Cardiac muscle cell (in vitro differentiated cells and primary cell): ENCODE data around the gene UGGT2. TPM values are rescaled to one million over a fixed set of nuclear protein-coding genes. Genes with fewer than 3 reads are reported as not detected.

Experiments used
- DNase-seq, 2 donors: peaks; one replicate each; pipeline versions ENCODE4 v3.0.0 to v3.0.0-alpha.2; 2010 to 2017; ENCODE audit warnings: low read depth in 1 of 2, low spot score in 1 of 2
- H3K27ac ChIP-seq: fragments of 200-600 bp; sonication (generic); 2 replicates; pipeline ENCODE4 v1.5.1; 2016
- H3K27me3 ChIP-seq: fragments of 200-600 bp; sonication (generic); 2 replicates; pipeline ENCODE4 v1.6.0; 2016; ENCODE audit warnings: control low read depth
- H3K36me3 ChIP-seq: fragments of 200-600 bp; sonication (generic); 2 replicates; pipeline ENCODE4 v1.5.1; 2016; ENCODE audit warnings: control low read depth
- H3K4me1 ChIP-seq: fragments of 200-600 bp; sonication (generic); 2 replicates; pipeline ENCODE4 v1.8.1; 2017; ENCODE audit warnings: low read depth, mild to moderate bottlenecking, mixed run types
- H3K4me3 ChIP-seq: fragments of 200-600 bp; sonication (generic); 2 replicates; pipeline ENCODE4 v1.5.1; 2016; ENCODE audit warnings: mild to moderate bottlenecking
- H3K9me3 ChIP-seq: fragments of 200-600 bp; sonication (generic); 2 replicates; pipeline ENCODE4 v1.5.1; 2017; ENCODE audit warnings: low read depth, mild to moderate bottlenecking, control low read depth
- CTCF ChIP-seq: IDR thresholded peaks from 2 replicates; pipeline ENCODE4 v1.5.1; 2012; ENCODE audit warnings: low read depth, mild to moderate bottlenecking, low read length
- polyA plus RNA-seq: library from polyadenylated mRNA; unstranded; fragments of >200 nt; fragmentation: Nextera tagmentation; extraction: Ambion mirVana; gene quantifications from 2 replicates; pipeline ENCODE4 v1.2.1, GENCODE V29; 2016
- total RNA-seq: library from RNA; depleted of rRNA; stranded (reverse); fragments of >200 nt; gene quantifications from 2 replicates; pipeline ENCODE4 v1.2.3, GENCODE V29; 2016

UGGT2 gene
- total and polyA plus RNA-seq, 2 experiments from 2014 or later = 23.3 to 43.6 TPM

- TF ChIP-seq CTCF = no peak
- no peaks in the 10 kb centered on the region for H3K36me3 ChIP-seq
- no peak overlapping the region for H3K27ac ChIP-seq
- DNase-seq = no peak
- no peaks in the 10 kb centered on the region for H3K27me3 ChIP-seq
- no peak overlapping the region for H3K4me3 ChIP-seq
- no peaks in the 10 kb centered on the region for H3K4me1 ChIP-seq
- H3K9me3 ChIP-seq = no peaks in the 10 kb centered on the region
Observed at GRCh38 chr13:96044238-96044637, 9.0 kb downstream of the UGGT2 start.

GRCh38 chr13:96041326-96042110 is 11.7 kb downstream of the UGGT2 start:
- DNase-seq = no peak
- Histone ChIP-seq H3K36me3 (no peaks in the 10 kb centered on the region), H3K27me3 (no peaks in the 10 kb centered on the region), H3K4me1 (no peaks in the 10 kb centered on the region), H3K9me3 (no peaks in the 10 kb centered on the region), H3K27ac (no peak overlapping the region), H3K4me3 (no peak overlapping the region)
- TF ChIP-seq CTCF = no peak

GRCh38 chr13:96036515-96036914 is 16.7 kb downstream of the UGGT2 start:
- no peak for DNase-seq
- H3K9me3 ChIP-seq = no peaks in the 10 kb centered on the region
- H3K4me3 ChIP-seq = no peak overlapping the region
- no peaks in the 10 kb centered on the region for H3K27me3 ChIP-seq
- no peak overlapping the region for H3K27ac ChIP-seq
- H3K4me1 ChIP-seq = no peaks in the 10 kb centered on the region
- no peak for TF ChIP-seq CTCF
- H3K36me3 ChIP-seq = no peaks in the 10 kb centered on the region

- H3K27ac ChIP-seq = no peak overlapping the region
- H3K27me3 ChIP-seq = no peaks in the 10 kb centered on the region
- H3K4me3 ChIP-seq = no peak overlapping the region
- no peaks in the 10 kb centered on the region for H3K4me1 ChIP-seq
- no peak for TF ChIP-seq CTCF
- DNase-seq = no peak
- no peaks in the 10 kb centered on the region for H3K9me3 ChIP-seq
- H3K36me3 ChIP-seq = no peaks in the 10 kb centered on the region
Observed at GRCh38 chr13:96034662-96035061, 18.5 kb downstream of the UGGT2 start.

- H3K4me3 ChIP-seq = no peak overlapping the region
- no peaks in the 10 kb centered on the region for H3K9me3 ChIP-seq
- H3K4me1 ChIP-seq = no peaks in the 10 kb centered on the region
- H3K27ac ChIP-seq = no peak overlapping the region
- no peak for DNase-seq
- no peak for TF ChIP-seq CTCF
- H3K36me3 ChIP-seq = no peaks in the 10 kb centered on the region
- H3K27me3 ChIP-seq = no peaks in the 10 kb centered on the region
Observed at GRCh38 chr13:96033220-96034015, 19.8 kb downstream of the UGGT2 start.
